Measurements from ENCODE around the gene POM121C. TPM values are rescaled to one million over a fixed set of nuclear protein-coding genes. Genes with fewer than 3 reads are reported as not detected.
"Not testable (repeated sequence)": the region's sequence is repeated elsewhere in the genome, so short reads cannot be mapped to it uniquely, and the experiment has no call there.

Gene POM121C
- total RNA-seq, 2 donors from 2014 or later: 16.6 to 23.4 TPM

- H3K4me3 ChIP-seq; H3K36me3 ChIP-seq (replicated peaks in 1 of 2; ENCODE audit: insufficient read depth in 1 of 2, low read depth in 2 of 2); H3K9me3 ChIP-seq; intact Hi-C loops (cut with DNase I); H3K4me1 ChIP-seq; H3K27ac ChIP-seq; ATAC-seq; DNase-seq; H3K27me3 ChIP-seq: not testable (repeated sequence)
- 81% methylated on average over 13 of the region's 13 CpGs; no CpG with 5 or more reads in 1 of the 2 donors for WGBS, 2 donors
Observed at GRCh38 chr7:75419210-75419609, 66.9 kb downstream of the POM121C start.

- H3K9me3 ChIP-seq; H3K27me3 ChIP-seq; H3K4me3 ChIP-seq; intact Hi-C loops (cut with DNase I); H3K4me1 ChIP-seq; ATAC-seq; H3K27ac ChIP-seq; DNase-seq; H3K36me3 ChIP-seq (replicated peaks in 1 of 2; ENCODE audit: insufficient read depth in 1 of 2, low read depth in 2 of 2): not testable (repeated sequence)
- WGBS, 2 donors: 81 to 100% methylated on average over 1 to 16 of the region's 20 CpGs
- TF ChIP-seq CTCF (IDR thresholded peaks at IDR 0.05): peak in 2 of 7 experiments; percentile 9 to 11
Observed at GRCh38 chr7:75418292-75418858, 67.7 kb downstream of the POM121C start.

GRCh38 chr7:75416787-75417186, 69.3 kb downstream of the POM121C start:
- ATAC-seq; H3K27me3 ChIP-seq; DNase-seq; H3K4me1 ChIP-seq; H3K27ac ChIP-seq; H3K9me3 ChIP-seq; intact Hi-C loops (cut with DNase I); H3K4me3 ChIP-seq; H3K36me3 ChIP-seq (replicated peaks in 1 of 2; ENCODE audit: insufficient read depth in 1 of 2, low read depth in 2 of 2): not testable (repeated sequence)
- WGBS, 2 donors: 76 to 86% methylated on average over 7 to 9 of the region's 9 CpGs

- H3K36me3 ChIP-seq (replicated peaks in 1 of 2; ENCODE audit: insufficient read depth in 1 of 2, low read depth in 2 of 2); H3K9me3 ChIP-seq; DNase-seq; intact Hi-C loops (cut with DNase I); H3K4me1 ChIP-seq; H3K27me3 ChIP-seq; H3K27ac ChIP-seq; H3K4me3 ChIP-seq; ATAC-seq: not testable (repeated sequence)
- WGBS, 2 donors: 74 to 82% methylated on average over 9 to 17 of the region's 27 CpGs
Observed at GRCh38 chr7:75415829-75416373, 70.2 kb downstream of the POM121C start.

- 84 to 88% methylated on average over 5 to 7 of the region's 11 CpGs for WGBS, 2 donors
- H3K27ac ChIP-seq; H3K27me3 ChIP-seq; ATAC-seq; H3K9me3 ChIP-seq; H3K4me1 ChIP-seq; H3K4me3 ChIP-seq; DNase-seq; intact Hi-C loops (cut with DNase I); H3K36me3 ChIP-seq (replicated peaks in 1 of 2; ENCODE audit: insufficient read depth in 1 of 2, low read depth in 2 of 2): not testable (repeated sequence)
Observed at GRCh38 chr7:75415428-75415817, 70.7 kb downstream of the POM121C start.

GRCh38 chr7:75414708-75415427, 71.2 kb downstream of the POM121C start:
- DNase-seq: peak in 3 of 4 donors; percentile 14 to 56 (median 32)
- intact Hi-C loops (cut with DNase I); H3K9me3 ChIP-seq; H3K27me3 ChIP-seq; H3K4me1 ChIP-seq; H3K27ac ChIP-seq; H3K4me3 ChIP-seq; ATAC-seq; H3K36me3 ChIP-seq (replicated peaks in 1 of 2; ENCODE audit: insufficient read depth in 1 of 2, low read depth in 2 of 2): not testable (repeated sequence)
- 54 to 63% methylated on average over 6 to 10 of the region's 13 CpGs for WGBS, 2 donors

GRCh38 chr7:75414204-75414603, 71.9 kb downstream of the POM121C start:
- H3K9me3 ChIP-seq; ATAC-seq; H3K36me3 ChIP-seq (replicated peaks in 1 of 2; ENCODE audit: insufficient read depth in 1 of 2, low read depth in 2 of 2); DNase-seq; H3K27ac ChIP-seq; H3K27me3 ChIP-seq; H3K4me3 ChIP-seq; intact Hi-C loops (cut with DNase I); H3K4me1 ChIP-seq: not testable (repeated sequence)
- 46 to 80% methylated on average over 3 to 4 of the region's 6 CpGs for WGBS, 2 donors

GRCh38 chr7:75410823-75411173, 75.3 kb downstream of the POM121C start:
- H3K27ac ChIP-seq; intact Hi-C loops (cut with DNase I); H3K4me1 ChIP-seq; DNase-seq; H3K4me3 ChIP-seq; H3K27me3 ChIP-seq; H3K36me3 ChIP-seq (replicated peaks in 1 of 2; ENCODE audit: insufficient read depth in 1 of 2, low read depth in 2 of 2); H3K9me3 ChIP-seq: not testable (repeated sequence)
- no CpG with 5 or more reads among the region's 13 CpGs for WGBS, 2 donors
- ATAC-seq: peak; percentile 4

All from body of pancreas (tissue), 4 donors.